ENCODE measurements around the gene RFX7.
"Not testable (repeated sequence)": the region's sequence is repeated elsewhere in the genome, so short reads cannot be mapped to it uniquely, and the experiment has no call there.

GRCh38 chr15:56203312-56203922, 40.3 kb downstream of the RFX7 start:
- not testable (repeated sequence) for TF ChIP-seq POLR2A (IDR thresholded peaks at IDR 0.05); CTCF (IDR thresholded peaks at IDR 0.05 in 8 of 11, conservative IDR thresholded peaks at IDR 0.05 in 3 of 11)

Measured in spleen (tissue), 7 donors.